AG09309 (cell line): ENCODE measurements around the gene JAK1.

Experiments used
- DNase-seq: peaks from one replicate; pipeline ENCODE4 v3.0.0-alpha.2; 2010; ENCODE audit warnings: low read depth
- H3K4me3 ChIP-seq: 2 replicates; pipeline ENCODE4 v1.5.1; 2011; ENCODE audit warnings: mild to moderate bottlenecking, low read depth, low read length, moderate library complexity; ENCODE audit not compliant: control insufficient read depth
- TF ChIP-seq, protein P1 (sequence below): IDR thresholded peaks from 2 replicates; pipeline ENCODE4 v1.5.1; 2011; ENCODE audit warnings: mild to moderate bottlenecking, low read depth, low read length, inconsistent platforms; ENCODE audit not compliant: insufficient read depth, control insufficient read depth; ENCODE audit errors: missing control alignments

The JAK1 gene

GRCh38 chr1:64866689-64867088, 99.7 kb downstream of the JAK1 start:
- H3K4me3 ChIP-seq = no peak overlapping the region
- TF ChIP-seq, protein P1, sequence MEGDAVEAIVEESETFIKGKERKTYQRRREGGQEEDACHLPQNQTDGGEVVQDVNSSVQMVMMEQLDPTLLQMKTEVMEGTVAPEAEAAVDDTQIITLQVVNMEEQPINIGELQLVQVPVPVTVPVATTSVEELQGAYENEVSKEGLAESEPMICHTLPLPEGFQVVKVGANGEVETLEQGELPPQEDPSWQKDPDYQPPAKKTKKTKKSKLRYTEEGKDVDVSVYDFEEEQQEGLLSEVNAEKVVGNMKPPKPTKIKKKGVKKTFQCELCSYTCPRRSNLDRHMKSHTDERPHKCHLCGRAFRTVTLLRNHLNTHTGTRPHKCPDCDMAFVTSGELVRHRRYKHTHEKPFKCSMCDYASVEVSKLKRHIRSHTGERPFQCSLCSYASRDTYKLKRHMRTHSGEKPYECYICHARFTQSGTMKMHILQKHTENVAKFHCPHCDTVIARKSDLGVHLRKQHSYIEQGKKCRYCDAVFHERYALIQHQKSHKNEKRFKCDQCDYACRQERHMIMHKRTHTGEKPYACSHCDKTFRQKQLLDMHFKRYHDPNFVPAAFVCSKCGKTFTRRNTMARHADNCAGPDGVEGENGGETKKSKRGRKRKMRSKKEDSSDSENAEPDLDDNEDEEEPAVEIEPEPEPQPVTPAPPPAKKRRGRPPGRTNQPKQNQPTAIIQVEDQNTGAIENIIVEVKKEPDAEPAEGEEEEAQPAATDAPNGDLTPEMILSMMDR = no peak
- no peak for DNase-seq

- TF ChIP-seq, protein P1 = no peak
- no peak for DNase-seq
- no peak overlapping the region for H3K4me3 ChIP-seq
Observed at GRCh38 chr1:64865105-64865757, 101.1 kb downstream of the JAK1 start.

DNA sequence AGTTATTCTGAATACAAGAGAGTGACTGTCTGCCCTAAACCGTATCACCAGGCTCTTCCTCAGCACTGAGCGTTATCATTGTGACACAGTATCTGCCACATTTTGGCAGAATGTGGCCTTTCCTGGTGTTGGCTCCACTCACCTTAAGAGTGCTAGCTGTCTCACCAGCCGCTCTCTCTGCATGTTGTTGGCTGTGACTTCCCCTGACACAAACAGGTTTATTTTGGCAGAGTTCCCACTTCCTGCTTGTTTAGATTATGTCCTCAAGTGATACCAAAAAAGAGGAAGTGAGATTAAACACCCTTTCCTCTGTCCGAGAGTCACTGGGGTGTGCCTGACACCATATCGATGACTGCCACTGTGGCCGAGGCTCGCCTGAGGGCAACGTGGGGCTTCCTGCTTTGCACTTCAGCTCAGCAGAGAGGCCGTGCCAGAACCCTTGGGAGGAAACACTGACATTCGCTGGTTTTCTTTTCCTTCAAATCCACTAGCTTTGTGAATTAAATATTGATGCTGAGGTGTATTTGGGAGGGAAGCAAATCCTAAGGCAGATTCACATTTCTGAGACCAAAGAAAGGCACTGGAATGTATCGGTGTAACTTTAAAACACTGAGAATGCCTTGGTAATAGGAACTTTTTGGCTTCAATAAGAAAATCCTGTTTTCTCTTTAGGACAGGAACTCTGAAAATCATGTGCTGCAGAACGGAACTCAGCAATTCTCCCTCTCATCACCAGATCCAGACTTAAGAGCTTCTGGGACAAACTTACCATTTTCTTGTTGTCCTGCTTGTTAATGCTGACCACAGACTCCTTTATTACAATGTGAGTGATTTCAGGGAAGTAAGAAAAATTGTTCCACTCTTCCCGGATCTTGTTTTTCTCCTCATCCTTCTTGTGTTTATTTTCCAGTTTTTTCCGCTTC, 102.1 kb downstream of the JAK1 start:
- TF ChIP-seq, protein P1 = no peak
- no peak for DNase-seq
- H3K4me3 ChIP-seq = no peak overlapping the region

GRCh38 chr1:64861611-64862010, 104.7 kb downstream of the JAK1 start:
- DNase-seq = no peak
- no peak overlapping the region for H3K4me3 ChIP-seq
- TF ChIP-seq, protein P1 = peak; percentile 21

DNA sequence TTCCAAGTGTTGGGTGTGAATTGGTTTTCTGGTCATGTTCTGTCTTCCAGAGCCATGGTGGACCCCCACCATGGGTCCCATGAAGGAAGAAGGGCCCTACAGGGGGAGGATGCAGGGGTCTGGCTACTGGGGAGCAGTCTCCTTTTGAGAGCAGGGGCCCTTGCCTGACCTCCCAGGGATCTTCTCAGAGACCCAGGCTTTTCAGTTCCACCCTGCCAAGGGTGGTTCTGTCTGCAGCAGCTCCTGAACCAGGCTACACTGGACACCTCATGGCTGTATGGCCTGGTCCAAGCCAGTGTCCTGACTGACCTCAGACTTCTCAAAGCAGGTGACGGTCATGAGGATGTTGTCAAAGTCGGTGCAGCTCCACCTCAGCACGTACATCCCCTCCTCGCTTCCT, 109.0 kb downstream of the JAK1 start:
- TF ChIP-seq, protein P1 = no peak
- no peak overlapping the region for H3K4me3 ChIP-seq
- no peak for DNase-seq

- TF ChIP-seq, protein P1 = no peak
- no peak overlapping the region for H3K4me3 ChIP-seq
- no peak for DNase-seq
Observed at GRCh38 chr1:64856553-64856952, 109.8 kb downstream of the JAK1 start.
